ENCODE results near the gene WASF2.

The WASF2 gene

GRCh38 chr1:27403065-27403726, 86.8 kb downstream of the WASF2 start:
- peak overlapping the region; percentile 13 for H3K4me3 ChIP-seq (ENCODE audit: low read depth, low read length)
- DNase-seq (ENCODE audit: low read depth) = peak; percentile 91
- TF ChIP-seq MYC (IDR thresholded peaks at IDR 0.05; ENCODE audit: low read depth, low read length) = no peak
- peak; percentile 23 for TF ChIP-seq POLR2A (IDR thresholded peaks at IDR 0.05; ENCODE audit: extremely low read depth, insufficient read length)
- TF ChIP-seq MAX (IDR thresholded peaks at IDR 0.05; ENCODE audit: low read depth, low read length) = peak; percentile 53
- peak; percentile 29 for TF ChIP-seq CTCF (IDR thresholded peaks at IDR 0.05; ENCODE audit: low read depth, low read length)

DNA sequence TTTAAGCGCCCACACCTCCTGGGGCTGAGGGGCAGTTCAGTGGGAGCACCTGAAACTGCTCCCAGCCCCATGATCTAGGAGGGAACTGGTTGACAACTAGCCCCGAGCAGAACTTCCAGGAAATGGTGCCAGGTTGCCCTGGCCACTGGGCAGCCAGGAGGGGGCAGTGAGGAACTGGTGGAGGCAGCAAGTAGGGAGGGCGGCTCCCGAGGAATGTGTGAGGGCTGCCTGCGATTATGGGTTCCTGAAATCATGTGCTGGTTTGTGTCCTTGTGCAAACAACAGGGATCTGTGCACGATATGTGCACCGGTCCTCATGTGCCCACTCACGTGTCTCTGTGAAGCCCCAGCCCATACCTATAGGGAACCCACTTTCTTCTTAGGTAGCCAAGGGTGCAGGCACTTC, 87.6 kb downstream of the WASF2 start:
- H3K4me3 ChIP-seq (ENCODE audit: low read depth, low read length) = no peak overlapping the region

DNA sequence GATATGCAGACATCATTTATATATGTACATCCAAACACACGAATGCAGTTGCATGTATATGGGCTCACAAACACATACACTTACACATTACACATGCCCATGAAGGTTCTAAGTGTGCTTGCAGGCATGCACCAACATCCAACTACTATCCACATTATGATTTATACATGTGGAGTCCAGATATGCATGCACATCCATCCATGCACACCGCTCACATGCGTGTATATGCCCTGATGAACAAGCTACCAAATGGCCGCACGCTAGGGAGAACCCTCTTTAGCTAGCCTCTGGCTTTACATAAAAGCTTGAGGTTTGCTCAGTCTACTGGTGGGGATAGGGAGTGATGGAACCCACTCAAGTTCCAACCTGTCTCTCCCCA, 89.0 kb downstream of the WASF2 start:
- no peak for DNase-seq (ENCODE audit: low read depth)
- no peak overlapping the region for H3K4me3 ChIP-seq (ENCODE audit: low read depth, low read length)
- no peak for TF ChIP-seq MYC (IDR thresholded peaks at IDR 0.05; ENCODE audit: low read depth, low read length)
- no peak for TF ChIP-seq CTCF (IDR thresholded peaks at IDR 0.05; ENCODE audit: low read depth, low read length)
- TF ChIP-seq POLR2A (IDR thresholded peaks at IDR 0.05; ENCODE audit: extremely low read depth, insufficient read length) = no peak
- TF ChIP-seq MAX (IDR thresholded peaks at IDR 0.05; ENCODE audit: low read depth, low read length) = no peak

More for the DNA sequence above, 87.6 kb downstream of the WASF2 start:
- no peak for TF ChIP-seq POLR2A (IDR thresholded peaks at IDR 0.05; ENCODE audit: extremely low read depth, insufficient read length)
- peak; percentile 45 for TF ChIP-seq CTCF (IDR thresholded peaks at IDR 0.05; ENCODE audit: low read depth, low read length)
- DNase-seq (ENCODE audit: low read depth) = peak; percentile 71

DNA sequence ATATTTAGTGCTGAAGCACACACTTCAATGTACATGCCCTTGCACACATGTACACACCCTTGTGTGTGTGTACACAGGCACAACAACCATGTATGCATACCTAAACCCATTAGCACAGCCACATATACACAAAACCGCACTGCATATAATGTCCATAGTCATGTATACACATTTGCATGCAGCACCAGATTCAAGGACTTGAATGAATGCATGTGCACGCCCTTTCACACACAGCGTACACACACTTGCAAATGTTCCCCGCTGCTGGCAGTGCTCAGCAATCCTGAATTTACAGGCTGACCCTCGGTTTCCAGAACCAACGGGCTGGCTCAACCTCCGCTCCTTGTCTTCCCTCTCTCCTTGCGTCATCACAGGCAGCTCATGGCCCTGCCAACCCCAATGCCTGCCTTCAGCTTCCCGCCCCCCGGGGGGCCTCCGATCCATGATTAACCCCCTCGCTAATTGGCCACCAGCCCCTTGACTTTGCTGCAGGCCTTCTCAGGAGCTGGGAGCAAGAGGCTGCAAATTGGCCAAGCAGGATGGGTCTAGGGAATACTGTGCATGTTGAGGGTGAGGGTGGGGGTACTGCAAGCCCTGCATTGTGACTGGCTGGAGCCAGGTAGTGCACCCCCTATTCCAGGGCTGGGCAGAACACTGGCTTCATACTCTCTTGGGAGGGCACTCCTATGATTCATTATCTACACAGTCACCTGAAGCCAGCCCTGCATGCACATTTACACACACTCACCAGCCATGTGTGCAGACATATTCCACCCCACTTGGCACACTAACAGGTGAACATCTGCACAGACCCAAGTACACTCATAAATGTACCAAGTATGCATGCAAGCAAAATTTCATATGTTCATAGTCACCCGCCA, 89.6 kb downstream of the WASF2 start:
- DNase-seq (ENCODE audit: low read depth) = no peak
- no peak for TF ChIP-seq CTCF (IDR thresholded peaks at IDR 0.05; ENCODE audit: low read depth, low read length)
- no peak for TF ChIP-seq MYC (IDR thresholded peaks at IDR 0.05; ENCODE audit: low read depth, low read length)
- TF ChIP-seq MAX (IDR thresholded peaks at IDR 0.05; ENCODE audit: low read depth, low read length) = no peak
- no peak for TF ChIP-seq POLR2A (IDR thresholded peaks at IDR 0.05; ENCODE audit: extremely low read depth, insufficient read length)
- no peak overlapping the region for H3K4me3 ChIP-seq (ENCODE audit: low read depth, low read length)

DNA sequence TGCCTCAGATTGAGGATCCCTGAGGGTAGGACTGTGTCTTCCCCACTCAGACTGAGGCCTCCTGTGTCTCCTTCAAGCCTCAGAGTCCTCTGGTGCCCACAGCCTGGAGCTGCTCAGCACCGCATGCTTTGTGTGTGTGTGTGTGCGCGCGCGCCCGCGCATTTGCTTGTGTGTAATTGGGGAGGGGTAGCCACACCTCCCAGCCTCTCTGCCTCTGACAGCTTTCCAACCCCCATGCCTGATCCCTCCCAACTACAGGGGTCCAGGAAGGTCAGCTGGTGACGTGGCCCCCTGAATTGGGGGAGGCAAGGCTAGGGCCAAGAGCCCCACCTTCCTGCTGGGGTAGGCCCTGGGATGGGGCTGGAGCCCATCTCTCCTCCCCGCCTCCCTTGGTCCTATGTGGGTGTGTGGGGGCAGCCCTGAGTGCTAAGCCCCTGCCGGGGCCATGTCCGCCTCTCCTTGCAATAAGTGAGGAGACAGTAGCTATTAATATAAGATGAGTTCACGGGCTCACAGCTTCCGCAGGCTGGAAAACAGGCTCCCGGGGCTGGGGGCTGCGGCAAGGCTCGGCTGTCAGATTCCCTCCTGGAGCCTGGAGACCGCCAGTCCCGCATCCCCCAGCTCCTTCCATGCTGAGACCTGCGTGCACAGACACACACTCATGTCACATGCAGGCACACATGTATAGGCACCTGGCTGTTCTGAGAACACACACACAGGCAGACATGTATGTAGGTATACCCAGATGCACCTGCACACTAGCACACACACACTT, 90.5 kb downstream of the WASF2 start:
- no peak overlapping the region for H3K4me3 ChIP-seq (ENCODE audit: low read depth, low read length)
- TF ChIP-seq MAX (IDR thresholded peaks at IDR 0.05; ENCODE audit: low read depth, low read length) (no peak), CTCF (IDR thresholded peaks at IDR 0.05; ENCODE audit: low read depth, low read length) (no peak), POLR2A (IDR thresholded peaks at IDR 0.05; ENCODE audit: extremely low read depth, insufficient read length) (no peak), MYC (IDR thresholded peaks at IDR 0.05; ENCODE audit: low read depth, low read length) (no peak)
- DNase-seq (ENCODE audit: low read depth) = no peak
